Measurements from ENCODE around the gene ACP4. TPM values are rescaled to one million over a fixed set of nuclear protein-coding genes. Genes with fewer than 3 reads are reported as not detected.

The ACP4 gene
- total RNA-seq, 1 donor from 2014 or later: not detected

DNA sequence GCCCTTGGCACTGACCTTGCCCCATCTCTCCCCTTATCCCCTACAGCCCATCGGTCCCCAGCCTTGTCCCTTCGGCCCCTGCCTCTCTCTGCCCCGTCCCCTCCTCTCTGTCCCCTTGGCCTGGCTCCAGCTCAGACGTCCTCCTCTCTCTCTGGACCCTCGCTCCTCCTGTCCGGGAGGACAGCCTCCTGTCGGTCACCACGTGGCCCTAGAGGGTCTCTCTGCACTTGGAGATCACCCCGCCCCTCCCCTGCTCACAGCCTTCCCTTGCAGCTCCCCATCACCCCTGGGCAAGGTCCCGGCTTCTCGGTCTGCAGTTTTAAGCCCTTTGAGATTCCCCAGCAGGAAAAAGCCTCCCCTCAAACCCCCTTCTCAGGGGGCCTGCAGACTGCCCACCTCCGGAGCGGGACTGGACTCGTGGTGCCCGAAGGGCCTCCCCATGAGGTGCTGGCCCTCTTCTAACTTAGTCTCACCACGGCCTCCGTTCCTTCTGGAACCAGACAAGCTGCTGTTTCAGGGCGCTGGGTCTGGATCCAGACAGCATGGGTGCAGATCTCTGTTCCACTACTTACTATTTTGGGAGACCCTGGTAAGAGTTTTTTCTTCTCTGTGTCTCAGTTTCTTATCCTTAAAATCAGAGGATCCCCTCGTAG, 46.5 kb downstream of the ACP4 start:
- Mint-ChIP-seq H3K27me3 (peaks cover 29% of the 10 kb centered on the region), H3K9me3 (no peaks in the 10 kb centered on the region), H3K27ac (no peak overlapping the region), H3K4me1 (peaks cover 27% of the 10 kb centered on the region), H3K36me3 (ENCODE audit: low read depth) (no peaks in the 10 kb centered on the region), H3K4me3 (peak overlapping the region; percentile 83)
- ATAC-seq (ENCODE audit: low read depth): no peak
- ChIA-PET CTCF (no interaction called here), POLR2A (interaction anchor here (0.6 kb wide), 1 partner anchor 29 kb away, joined by 3 read pairs; no protein-coding TSS in a partner anchor)
- no peak for DNase-seq
- TF ChIP-seq, protein P1, sequence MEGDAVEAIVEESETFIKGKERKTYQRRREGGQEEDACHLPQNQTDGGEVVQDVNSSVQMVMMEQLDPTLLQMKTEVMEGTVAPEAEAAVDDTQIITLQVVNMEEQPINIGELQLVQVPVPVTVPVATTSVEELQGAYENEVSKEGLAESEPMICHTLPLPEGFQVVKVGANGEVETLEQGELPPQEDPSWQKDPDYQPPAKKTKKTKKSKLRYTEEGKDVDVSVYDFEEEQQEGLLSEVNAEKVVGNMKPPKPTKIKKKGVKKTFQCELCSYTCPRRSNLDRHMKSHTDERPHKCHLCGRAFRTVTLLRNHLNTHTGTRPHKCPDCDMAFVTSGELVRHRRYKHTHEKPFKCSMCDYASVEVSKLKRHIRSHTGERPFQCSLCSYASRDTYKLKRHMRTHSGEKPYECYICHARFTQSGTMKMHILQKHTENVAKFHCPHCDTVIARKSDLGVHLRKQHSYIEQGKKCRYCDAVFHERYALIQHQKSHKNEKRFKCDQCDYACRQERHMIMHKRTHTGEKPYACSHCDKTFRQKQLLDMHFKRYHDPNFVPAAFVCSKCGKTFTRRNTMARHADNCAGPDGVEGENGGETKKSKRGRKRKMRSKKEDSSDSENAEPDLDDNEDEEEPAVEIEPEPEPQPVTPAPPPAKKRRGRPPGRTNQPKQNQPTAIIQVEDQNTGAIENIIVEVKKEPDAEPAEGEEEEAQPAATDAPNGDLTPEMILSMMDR (IDR thresholded peaks at IDR 0.05): no peak
- intact Hi-C loops (cut with micrococcal nuclease): loop anchor here (1.0 to 5.0 kb wide), 3 partner anchors 18 to 61 kb away; no protein-coding TSS in a partner anchor

DNA sequence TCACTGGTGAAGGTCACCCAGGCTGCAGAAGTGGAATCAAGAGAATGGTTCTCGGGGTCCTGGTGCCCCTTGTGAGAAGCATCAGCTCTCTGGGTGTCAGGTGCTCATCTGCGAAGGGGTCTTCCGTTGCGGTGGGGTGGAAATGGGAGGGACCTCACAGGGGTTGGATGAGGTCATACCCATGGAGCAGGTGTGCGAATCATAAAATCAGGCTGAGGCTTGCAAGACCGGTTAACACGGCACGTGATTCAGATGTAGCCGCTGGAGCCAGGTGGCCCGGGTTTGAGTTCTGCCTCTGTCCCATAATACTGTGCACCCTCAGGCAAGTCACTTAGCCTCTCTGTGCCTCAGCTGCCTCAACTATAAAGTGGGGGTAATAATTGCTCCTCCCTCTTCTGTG, 47.1 kb downstream of the ACP4 start:
- Mint-ChIP-seq H3K27me3 (peaks cover 27% of the 10 kb centered on the region), H3K27ac (no peak overlapping the region), H3K9me3 (peaks cover 4% of the 10 kb centered on the region), H3K4me3 (peak overlapping the region; percentile 28), H3K4me1 (peaks cover 27% of the 10 kb centered on the region), H3K36me3 (ENCODE audit: low read depth) (no peaks in the 10 kb centered on the region)
- DNase-seq (no peak), ATAC-seq (ENCODE audit: low read depth) (no peak)
- ChIA-PET POLR2A (interaction anchor here (0.6 kb wide), 1 partner anchor 28 kb away, joined by 3 read pairs; no protein-coding TSS in a partner anchor), CTCF (no interaction called here)
- intact Hi-C loops (cut with micrococcal nuclease): loop anchor here (2.0 to 5.0 kb wide), 2 partner anchors 32 to 60 kb away; no protein-coding TSS in a partner anchor
- TF ChIP-seq, protein P1 (IDR thresholded peaks at IDR 0.05): no peak

DNA sequence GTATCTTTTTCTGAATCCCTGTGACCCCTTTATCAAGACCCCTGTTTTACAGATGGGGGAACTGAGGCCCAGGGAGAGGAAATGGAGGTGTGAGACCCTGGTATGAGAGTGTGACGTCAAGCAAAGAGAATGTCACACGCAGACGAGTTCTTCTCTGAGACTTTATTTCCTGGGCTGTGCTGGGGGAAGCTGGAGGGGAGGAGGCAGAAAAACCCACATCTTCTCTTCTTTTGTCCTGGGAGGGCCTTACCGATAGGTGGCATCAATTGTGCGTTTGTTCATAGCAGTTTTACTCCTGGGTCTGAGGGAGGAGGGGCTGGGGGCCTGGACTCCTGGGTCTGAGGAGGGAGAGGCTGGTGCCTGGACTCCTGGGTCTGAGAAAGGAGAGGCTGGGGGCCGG, 48.0 kb downstream of the ACP4 start:
- TF ChIP-seq, protein P1 (IDR thresholded peaks at IDR 0.05): no peak
- ATAC-seq (ENCODE audit: low read depth) (no peak), DNase-seq (no peak)
- ChIA-PET POLR2A (no interaction called here), CTCF (interaction anchor here (1.0 kb wide), 1 partner anchor 84 kb away, joined by 4 read pairs; no protein-coding TSS in a partner anchor)
- H3K36me3 Mint-ChIP-seq (ENCODE audit: low read depth): no peaks in the 10 kb centered on the region
- H3K4me3 Mint-ChIP-seq: no peak overlapping the region
- intact Hi-C loops (cut with micrococcal nuclease): loop anchor here (2.0 to 5.0 kb wide), 2 partner anchors 59 to 85 kb away; no protein-coding TSS in a partner anchor
- H3K4me1 Mint-ChIP-seq: peaks cover 27% of the 10 kb centered on the region
- no peak overlapping the region for H3K27ac Mint-ChIP-seq
- peaks cover 20% of the 10 kb centered on the region for H3K27me3 Mint-ChIP-seq
- H3K9me3 Mint-ChIP-seq: peaks cover 8% of the 10 kb centered on the region

DNA sequence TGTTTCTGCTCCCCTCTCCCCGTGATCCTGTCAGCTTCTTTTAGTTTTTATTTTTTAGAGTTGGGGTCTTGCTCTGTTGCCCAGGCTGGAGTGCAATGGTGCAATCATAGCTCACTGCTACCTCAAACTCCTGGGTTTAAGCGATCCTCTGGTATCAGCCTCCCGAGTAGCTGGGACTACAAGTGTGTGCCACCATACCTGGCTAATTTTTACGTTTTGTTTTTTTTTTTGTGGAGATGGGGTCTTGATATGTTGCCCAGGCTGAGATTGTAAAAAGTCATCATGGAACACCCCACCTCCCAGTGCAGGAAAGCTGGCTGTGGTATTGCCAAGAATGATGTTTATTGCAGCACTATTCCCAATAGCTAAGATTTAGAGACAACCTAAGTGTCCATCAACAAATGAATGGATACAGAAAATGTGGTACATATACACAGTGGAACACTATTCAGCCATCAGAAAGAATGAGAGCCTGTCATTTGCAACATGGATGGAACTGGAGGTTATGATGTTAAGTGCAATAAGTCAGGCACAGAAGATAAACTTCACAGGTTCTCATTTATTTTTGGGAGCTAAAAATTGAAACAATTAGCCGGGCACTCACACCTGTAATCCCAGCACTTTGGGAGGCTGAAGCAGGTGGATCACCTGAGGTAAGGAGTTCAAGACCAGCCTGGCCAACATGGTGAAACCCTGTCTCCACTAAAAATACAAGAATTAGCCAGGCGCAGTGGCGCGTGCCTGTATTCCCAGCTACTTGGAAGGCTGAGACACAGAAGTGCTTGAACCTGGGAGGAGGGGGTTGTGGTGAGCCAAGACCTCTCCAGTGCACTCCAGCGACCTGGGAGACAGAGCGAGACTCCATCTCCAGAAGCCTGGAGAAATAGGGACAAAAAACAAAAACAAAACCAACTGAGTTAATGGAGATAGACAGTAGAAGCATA, 49.8 kb downstream of the ACP4 start:
- Mint-ChIP-seq H3K9me3 (peaks cover 19% of the 10 kb centered on the region), H3K36me3 (ENCODE audit: low read depth) (no peaks in the 10 kb centered on the region), H3K4me1 (peaks cover 26% of the 10 kb centered on the region), H3K4me3 (no peak overlapping the region), H3K27me3 (peaks cover 24% of the 10 kb centered on the region), H3K27ac (no peak overlapping the region)
- ChIA-PET POLR2A (interaction anchor here (0.6 kb wide), 1 partner anchor 313 kb away, joined by 5 read pairs; no protein-coding TSS in a partner anchor), CTCF (no interaction called here)
- ATAC-seq (ENCODE audit: low read depth) (no peak), DNase-seq (no peak)
- TF ChIP-seq, protein P1 (IDR thresholded peaks at IDR 0.05): no peak
- intact Hi-C loops (cut with micrococcal nuclease): loop anchor here (2.0 to 5.0 kb wide), 2 partner anchors 57 to 83 kb away; no protein-coding TSS in a partner anchor

DNA sequence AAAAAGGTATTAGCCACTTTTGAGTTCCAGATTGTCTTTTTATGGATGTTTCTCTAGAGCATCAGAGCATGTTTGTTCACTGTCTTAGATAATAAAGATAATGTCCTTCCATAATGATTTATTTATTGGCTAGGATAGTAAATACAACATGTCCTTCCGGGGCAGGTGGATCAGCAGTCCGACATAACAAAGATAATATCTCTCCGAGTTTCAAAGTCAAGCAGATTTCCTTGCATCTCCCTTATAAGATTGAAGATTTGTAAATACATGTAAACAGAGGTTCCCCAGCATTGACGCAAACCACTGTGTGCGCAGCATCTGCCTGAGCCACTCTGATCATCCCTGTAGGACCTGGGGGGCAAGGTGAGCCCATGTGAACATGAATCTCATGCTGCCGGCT, 51.9 kb downstream of the ACP4 start:
- ChIA-PET CTCF (no interaction called here), POLR2A (no interaction called here)
- ATAC-seq (ENCODE audit: low read depth) (no peak), DNase-seq (no peak)
- Mint-ChIP-seq H3K9me3 (peaks cover 19% of the 10 kb centered on the region), H3K36me3 (ENCODE audit: low read depth) (no peaks in the 10 kb centered on the region), H3K4me3 (no peak overlapping the region), H3K27me3 (peaks cover 13% of the 10 kb centered on the region), H3K27ac (no peak overlapping the region), H3K4me1 (peaks cover 9% of the 10 kb centered on the region)
- TF ChIP-seq, protein P1 (IDR thresholded peaks at IDR 0.05): no peak
- intact Hi-C loops (cut with micrococcal nuclease): no loop called here

All from activated B cell treated with CpG ODN at 0.5 μM for 24 hours (primary cell).